GM21423 (cell line): ENCODE data around the gene EML4.
A peak's percentile ranks its signal among the peaks of the same experiment; 100 is the strongest.
"Not testable (repeated sequence)": the region's sequence is repeated elsewhere in the genome, so short reads cannot be mapped to it uniquely, and the experiment has no call there.

Experiments
- ATAC-seq: cut with Tn5 transposase; IDR thresholded peaks from one replicate; pipeline ENCODE4 v1.9.1; 2021; ENCODE audit warnings: mild to moderate bottlenecking, moderate library complexity; ENCODE audit not compliant: unreplicated experiment

Gene EML4

DNA sequence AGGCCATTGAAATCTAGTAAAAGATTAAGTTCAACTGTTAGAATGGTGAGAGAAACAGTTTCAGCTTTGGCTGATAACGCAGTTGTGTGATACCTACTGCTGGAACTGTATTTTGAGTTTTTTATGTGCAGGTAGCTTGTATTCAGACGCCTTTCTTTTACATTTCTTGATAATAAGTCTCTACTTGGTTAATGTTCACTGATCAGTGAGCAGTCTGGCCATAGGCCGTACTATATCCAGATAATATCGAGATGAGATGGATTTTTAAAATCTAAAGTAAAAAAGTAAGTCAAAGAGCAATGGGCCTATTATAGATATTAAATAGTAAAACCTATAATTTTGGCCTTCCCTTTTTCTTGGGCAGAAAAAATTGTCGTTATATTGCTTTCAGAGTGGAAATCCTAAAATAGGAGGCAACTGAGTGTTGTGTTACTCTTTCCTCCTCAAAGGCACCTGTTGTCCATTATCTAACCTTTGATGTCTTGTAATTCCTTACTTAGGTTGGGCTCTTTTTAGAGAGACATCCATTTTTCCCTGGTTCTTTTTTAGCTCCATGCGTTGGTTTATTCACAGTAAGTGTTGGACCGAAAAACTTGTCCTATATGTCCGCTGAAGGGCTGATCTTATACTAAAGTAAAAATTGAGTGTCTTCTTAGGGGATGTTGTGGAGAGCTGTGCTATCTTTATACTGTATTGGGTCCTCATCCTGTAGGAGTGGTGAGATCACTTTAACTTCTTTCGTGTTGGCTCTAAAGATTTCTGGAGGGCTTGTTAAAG is 1.7 kb downstream of the EML4 start:
- ATAC-seq: no peak

DNA sequence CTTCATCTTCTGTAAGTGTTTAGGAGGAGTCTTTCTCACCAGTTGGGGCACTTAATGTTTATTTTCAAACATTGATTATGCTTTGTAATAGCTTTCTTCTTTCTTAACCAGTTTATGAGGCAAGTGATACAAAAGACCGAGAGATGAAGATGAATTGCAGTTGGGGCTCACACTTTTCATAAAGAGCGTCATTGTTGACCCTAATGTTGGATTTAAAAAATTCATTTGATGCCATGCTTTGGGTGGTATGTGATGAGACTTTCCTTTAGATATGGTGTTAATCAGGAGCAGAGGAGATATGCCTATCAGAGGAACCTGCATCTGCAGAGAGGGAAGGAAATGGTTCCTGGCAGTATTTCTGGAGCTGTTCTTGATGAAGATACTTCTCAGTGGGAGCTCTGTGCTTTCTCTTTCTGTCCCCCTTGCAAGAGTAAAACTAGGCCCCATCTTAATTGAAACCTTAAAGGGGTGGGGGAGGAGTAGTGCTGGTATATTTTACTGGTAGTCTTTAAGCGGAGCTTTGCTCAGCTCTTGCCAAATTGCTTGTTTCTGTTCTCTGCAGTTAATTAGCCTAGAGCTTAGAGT is 2.3 kb downstream of the EML4 start:
- ATAC-seq: peak; percentile 30

DNA sequence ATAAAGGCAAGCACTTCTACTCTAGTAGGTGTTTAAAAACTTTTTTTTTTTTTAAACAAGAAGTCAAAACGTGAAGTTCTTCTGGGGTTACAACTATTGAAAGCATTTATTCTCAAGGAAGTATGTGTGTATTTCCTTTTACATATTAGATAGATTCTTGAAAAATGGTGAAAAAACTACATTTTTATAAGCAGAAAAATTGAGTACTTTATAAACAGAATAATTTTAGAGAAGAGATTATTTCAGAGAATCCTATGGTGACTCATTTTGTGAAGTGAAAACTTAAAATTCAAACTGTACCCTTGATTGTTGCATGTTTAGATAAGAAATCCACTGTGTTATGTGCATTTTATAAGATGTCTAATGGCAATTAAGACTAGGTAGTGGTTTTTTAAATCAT is 2.9 kb downstream of the EML4 start:
- no peak for ATAC-seq

- no peak for ATAC-seq
Measured at GRCh38 chr2:42172566-42172965, 3.4 kb downstream of the EML4 start.

DNA sequence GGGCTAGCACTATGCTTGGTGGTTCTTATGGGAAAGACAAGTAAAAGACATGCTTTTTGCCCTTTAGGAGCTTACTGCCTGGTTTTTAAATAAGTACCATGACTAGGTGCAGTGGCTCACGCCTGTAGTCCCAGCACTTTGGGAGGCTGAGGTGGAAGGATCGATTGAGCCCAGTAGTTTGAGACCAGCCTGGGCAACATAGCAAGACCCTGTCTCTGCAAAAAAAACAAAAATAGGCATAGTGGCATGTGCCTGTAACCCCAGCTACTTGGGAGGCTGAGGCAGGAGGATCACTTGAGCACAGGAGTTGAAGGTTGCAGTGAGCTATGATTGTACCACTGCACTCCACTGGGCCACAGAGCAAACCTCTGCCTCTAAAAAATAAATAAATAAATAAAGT is 4.3 kb downstream of the EML4 start:
- not testable (repeated sequence) for ATAC-seq

GRCh38 chr2:42176992-42177738 is 8.0 kb downstream of the EML4 start:
- no peak for ATAC-seq

DNA sequence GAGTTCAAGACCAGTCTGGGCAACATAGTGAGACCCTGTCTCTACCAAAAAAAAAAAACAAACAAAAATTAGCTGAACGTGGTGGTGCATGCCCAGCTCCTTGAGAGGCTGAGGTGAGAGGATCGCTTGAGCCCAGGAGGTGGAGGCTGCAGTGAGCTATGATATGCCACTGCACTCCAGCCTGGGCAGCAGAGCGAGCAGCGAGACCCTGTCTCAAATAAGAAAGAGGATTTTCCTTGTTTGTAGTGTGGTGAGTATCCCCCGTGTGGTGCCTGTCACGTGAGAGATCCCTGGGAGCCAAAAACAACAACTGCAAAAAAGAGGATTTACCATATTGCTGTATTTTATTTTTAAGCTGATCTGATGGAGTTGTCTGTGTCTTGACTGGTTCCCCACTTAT is 9.2 kb downstream of the EML4 start:
- no peak for ATAC-seq

DNA sequence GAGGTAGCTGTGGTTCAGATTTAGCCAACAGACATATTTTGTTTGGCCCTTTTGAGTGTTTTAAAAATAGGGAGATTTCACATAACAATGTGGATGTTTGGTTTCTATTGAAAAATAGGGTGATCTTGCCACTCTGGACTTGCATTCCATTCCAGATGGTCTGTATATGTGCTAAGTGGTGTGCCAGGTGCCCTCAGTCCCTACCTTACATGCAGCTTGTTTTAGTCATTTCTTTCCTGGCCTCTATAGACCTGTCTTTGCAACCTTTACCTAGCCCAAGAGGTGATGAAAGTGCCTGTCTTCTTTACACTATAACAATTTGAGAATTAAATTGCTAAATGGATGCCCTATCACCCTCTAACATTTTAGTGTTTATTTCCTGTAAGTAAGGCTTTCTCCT is 11.1 kb downstream of the EML4 start:
- ATAC-seq: no peak

- ATAC-seq: no peak
Measured at GRCh38 chr2:42182654-42183308, 13.6 kb downstream of the EML4 start.

GRCh38 chr2:42183775-42184174 is 14.6 kb downstream of the EML4 start:
- no peak for ATAC-seq

DNA sequence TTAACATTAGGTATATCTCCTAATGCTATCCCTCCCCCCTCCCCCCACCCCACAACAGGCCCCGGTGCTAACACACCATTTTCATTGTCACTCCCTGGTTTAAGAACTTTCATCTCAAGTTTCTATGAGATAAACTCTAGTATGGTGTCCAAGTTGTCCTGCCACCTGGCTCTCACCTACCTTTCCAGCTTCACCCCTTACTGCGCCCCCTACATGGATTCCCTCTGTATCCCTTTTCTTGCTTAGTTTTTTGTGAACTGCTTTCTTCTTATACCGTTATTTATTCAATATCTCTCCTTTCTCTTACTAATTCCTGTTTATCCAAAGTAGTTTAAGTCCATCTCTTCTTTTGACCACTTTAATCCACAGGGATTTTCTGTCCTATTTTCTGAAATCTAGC is 15.2 kb downstream of the EML4 start:
- no peak for ATAC-seq

DNA sequence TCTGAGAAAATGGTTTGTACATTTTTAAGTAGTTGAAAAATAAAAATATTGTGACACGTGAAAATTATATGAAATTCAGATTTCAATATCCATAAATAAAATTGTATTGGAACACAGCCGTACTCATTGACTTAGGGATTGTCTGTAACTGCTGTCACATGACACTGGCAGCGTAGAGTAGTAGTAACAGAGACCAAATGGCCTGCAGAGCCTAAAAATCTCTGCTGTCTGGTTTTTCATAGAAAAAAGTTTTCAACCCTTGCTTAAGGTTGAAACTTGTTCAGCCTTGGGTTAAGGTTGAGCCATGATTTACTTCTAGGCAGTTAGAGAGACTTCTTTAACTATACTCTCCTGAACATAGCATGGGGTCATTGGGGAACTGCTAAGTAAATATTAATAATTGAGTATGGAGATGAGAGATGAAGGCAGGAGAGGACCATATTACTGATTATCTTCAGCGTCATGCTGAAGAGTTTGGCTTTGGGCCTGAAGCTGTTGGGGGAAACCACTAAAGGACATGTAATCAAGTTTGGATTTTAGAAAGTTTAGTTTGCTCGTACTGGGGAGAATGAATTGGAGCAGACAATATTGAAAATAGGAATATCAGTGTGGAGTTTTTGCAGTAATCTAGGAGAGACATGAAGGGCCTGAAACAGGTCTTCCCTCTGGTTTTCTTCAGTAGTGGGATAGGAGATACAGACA is 16.2 kb downstream of the EML4 start:
- ATAC-seq: no peak

DNA sequence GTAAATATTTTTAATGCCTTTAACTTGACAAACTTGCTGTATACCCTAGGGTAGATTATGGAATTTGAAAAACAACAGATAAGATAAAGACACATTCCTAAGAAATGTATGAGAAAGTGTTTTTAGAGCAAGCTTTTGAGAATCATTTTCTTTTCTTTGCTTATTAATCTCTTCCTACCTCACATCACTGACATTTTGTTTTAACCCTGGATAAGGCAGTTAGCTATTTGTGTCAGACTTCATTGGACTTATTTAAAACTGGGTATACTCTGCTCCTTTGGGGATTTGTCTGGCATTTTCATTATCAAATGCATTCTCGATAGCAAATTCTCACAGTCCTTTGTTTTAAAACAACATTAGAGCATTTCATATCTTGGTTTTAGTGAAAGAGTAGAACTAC is 17.2 kb downstream of the EML4 start:
- no peak for ATAC-seq

GRCh38 chr2:42186945-42187632 is 17.9 kb downstream of the EML4 start:
- ATAC-seq: no peak

DNA sequence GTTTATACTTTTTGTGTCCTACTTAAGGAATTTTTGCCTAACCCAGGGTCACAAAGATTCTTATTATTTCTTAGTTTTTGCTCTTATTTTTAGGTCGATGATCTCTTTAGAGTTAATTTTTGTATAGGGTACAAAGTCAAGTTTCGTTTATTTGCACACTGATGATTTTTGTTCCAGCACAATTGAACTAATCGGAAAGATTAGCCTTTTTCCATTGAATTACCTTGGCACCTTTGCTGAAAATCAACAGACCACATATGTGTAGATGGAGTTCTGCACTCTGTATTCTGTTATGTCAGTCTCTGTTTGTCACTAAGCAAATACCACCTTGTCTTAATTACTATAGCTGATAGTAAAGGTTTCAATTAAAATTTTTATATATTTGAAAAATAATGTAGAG is 18.7 kb downstream of the EML4 start:
- no peak for ATAC-seq

DNA sequence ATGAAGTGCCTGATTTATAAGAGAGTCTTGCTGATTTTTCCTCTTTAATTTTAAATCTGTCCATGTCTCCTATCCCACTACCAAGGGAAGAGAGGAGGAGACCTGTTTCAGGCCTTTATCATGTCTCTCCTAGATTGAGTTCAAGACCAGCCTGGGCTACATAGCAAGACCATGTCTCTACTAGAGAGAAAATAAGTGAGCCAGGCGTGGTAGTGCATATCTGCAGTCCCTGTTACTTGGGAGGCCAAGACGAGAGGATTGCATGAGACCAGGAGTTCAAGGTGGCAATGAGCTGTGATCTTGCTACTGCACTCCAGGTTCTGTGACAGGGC is 20.0 kb downstream of the EML4 start:
- ATAC-seq: no peak

GRCh38 chr2:42190191-42190590 is 21.0 kb downstream of the EML4 start:
- ATAC-seq: no peak

- no peak for ATAC-seq
Measured at GRCh38 chr2:42191285-42192009, 22.3 kb downstream of the EML4 start.

DNA sequence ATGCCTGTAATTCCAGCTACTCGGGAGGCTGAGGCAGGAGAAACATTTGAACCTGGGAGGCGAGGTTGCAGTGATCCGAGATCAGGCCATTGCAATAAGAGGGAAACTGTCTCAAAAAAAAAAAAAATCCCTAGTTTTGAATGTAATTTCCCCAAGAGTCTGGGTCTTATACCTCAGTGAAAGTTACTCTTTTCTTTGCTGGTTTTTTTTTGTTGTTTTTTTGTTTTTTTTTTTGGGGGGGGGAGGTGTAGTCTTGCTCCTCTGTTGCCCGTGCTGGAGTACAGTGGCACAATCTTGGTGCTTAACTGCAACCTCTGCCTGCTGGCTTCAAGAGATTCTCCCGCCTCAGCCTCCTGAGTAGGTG is 22.8 kb downstream of the EML4 start:
- ATAC-seq: no peak
